Activated CD8-positive, alpha-beta T cell treated with anti-CD3 and anti-CD28 coated beads, Interleukin-2, amount 10 ng/mL, durations not matched to agents 7 days and 5 days (primary cell): ENCODE measurements around the gene ARHGAP15. TPM values are rescaled to one million over a fixed set of nuclear protein-coding genes. Genes with fewer than 3 reads are reported as not detected.

Source experiments
- ATAC-seq: fragments of 150-1000 bp; cut with Tn5 transposase; one replicate; pipeline ENCODE4 v1.10.0; 2021; ENCODE audit warnings: moderate library complexity
- CTCF ChIA-PET: fragments of 350-600 bp; sonication (Branson Sonifier 250); formaldehyde crosslinking; loops from one replicate; lab custom pipeline; 2021; ENCODE audit warnings: antibody characterized with exemption; lab: Charles Lee
- POLR2A ChIA-PET: fragments of 350-600 bp; sonication (Branson Sonifier 250); formaldehyde crosslinking; loops from one replicate; lab custom pipeline; 2021; ENCODE audit warnings: antibody characterized with exemption; lab: Charles Lee
- DNase-seq: peaks from one replicate; pipeline ENCODE4 v3.0.0-alpha.2; 2020
- H3K27ac Mint-ChIP-seq: one replicate; pipeline ENCODE4 v1.8.0; 2021; ENCODE audit warnings: mild to moderate bottlenecking, mixed read lengths
- H3K27me3 Mint-ChIP-seq: one replicate; pipeline ENCODE4 v1.8.0; 2021; ENCODE audit warnings: low read depth, mixed read lengths
- H3K36me3 Mint-ChIP-seq: one replicate; pipeline ENCODE4 v1.8.0; 2021; ENCODE audit warnings: low read depth, mixed read lengths
- H3K4me1 Mint-ChIP-seq: one replicate; pipeline ENCODE4 v1.8.0; 2021; ENCODE audit warnings: low read depth, mixed read lengths
- H3K4me3 Mint-ChIP-seq: one replicate; pipeline ENCODE4 v1.8.0; 2021; ENCODE audit warnings: mild to moderate bottlenecking, mixed read lengths
- H3K9me3 Mint-ChIP-seq: one replicate; pipeline ENCODE4 v1.8.0; 2022; ENCODE audit warnings: mixed read lengths; ENCODE audit not compliant: insufficient read depth
- total RNA-seq, 2 experiments: library from RNA; stranded (reverse); gene quantifications; one replicate each; pipeline ENCODE4 v1.2.3, GENCODE V29; 2021

ARHGAP15 gene
- total RNA-seq, 2 experiments from 2014 or later = 154 to 158 TPM

DNA sequence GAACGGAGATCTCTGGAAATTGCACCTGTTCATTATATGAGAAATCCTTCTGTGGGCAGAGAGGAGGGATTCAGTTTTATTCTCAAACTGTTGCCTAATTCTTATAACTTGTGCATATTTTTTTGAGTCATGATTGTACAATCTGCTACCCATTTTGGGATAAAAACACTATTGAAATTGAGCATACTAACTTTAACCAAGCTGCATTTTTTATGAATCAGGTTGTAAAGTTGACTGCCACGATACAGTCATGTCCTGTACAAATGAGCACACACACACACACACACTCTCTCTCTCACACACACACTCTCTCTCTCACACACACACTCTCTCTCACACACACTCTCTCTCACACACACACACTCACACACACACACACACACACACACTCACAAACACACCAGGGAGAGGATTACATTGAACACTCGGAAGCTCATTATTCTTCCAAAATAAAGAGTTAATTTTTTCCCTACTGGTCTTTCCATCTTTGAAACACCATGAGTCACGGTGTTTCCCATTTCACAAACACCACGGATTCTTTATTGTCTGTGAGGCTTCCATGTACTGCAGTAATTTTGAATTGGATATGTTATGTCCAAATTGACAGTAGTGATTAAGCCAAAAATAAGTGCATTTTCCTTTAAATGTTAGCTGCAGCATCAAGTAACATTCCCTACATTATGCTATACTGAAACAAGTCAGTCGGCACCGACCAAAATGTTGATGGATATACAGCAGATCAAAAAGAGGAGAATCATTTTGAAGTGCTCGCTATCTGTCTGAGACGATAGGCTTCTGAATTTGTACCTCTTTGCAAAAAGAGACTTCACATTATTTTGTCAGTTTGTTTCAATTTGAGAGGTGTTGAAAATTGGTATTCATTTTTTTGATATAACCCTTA, 216.9 kb downstream of the ARHGAP15 start:
- ATAC-seq (no peak), DNase-seq (no peak)
- ChIA-PET CTCF (no interaction called here), POLR2A (no interaction called here)
- H3K27ac Mint-ChIP-seq = no peak overlapping the region
- no peaks in the 10 kb centered on the region for H3K27me3 Mint-ChIP-seq
- no peaks in the 10 kb centered on the region for H3K4me1 Mint-ChIP-seq
- H3K9me3 Mint-ChIP-seq = no peaks in the 10 kb centered on the region
- H3K4me3 Mint-ChIP-seq = no peak overlapping the region
- peaks cover 17% of the 10 kb centered on the region for H3K36me3 Mint-ChIP-seq

DNA sequence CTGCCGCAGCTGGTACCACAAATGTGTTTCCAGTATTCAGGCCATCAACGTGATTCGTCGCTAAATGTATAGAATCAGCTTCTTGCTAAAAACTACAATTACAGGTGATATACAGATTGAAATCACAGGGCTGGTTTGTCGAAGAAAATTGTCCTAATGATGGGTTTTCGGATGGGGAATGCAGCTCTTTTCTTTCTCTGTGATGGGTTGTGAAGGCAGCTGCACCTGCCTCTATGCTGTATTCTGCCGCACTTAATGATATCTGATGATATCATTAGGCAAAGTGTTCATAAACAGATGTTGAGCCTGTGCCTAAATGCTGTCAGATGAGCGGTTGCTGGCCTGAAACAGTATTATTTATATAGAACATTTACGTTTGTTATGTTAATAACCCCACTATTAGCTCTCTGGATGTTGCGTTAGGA, 218.1 kb downstream of the ARHGAP15 start:
- ChIA-PET CTCF (interaction anchor here (1.3 kb wide), 1 partner anchor 9 kb away, joined by 3 read pairs; no protein-coding TSS in a partner anchor), POLR2A (no interaction called here)
- ATAC-seq = no peak

DNA sequence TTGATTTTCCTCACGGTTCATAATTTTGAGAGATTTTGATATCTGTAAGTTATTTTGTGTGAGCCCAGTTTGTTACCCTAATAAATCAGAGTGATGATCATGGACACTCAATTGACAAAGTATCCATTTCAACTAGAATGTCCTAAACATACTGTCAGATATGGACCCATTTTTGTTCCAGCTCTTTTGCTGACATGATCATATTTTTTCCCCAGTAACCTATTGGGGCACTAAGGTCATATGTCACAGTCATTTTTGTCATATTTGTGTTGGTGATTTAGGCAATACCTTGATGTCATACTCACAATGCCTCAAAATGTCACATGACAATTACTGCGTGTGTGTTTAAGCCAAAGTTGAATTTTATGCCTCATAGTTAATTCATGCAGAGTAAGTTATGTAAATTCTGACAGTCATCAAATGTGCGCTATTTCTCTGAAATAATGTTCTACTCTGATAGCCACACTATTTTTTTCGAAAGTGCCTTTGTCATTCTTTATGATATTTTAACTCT, 218.7 kb downstream of the ARHGAP15 start:
- Mint-ChIP-seq H3K27me3 (no peaks in the 10 kb centered on the region), H3K27ac (no peak overlapping the region), H3K4me3 (no peak overlapping the region), H3K36me3 (peaks cover 17% of the 10 kb centered on the region), H3K4me1 (no peaks in the 10 kb centered on the region), H3K9me3 (no peaks in the 10 kb centered on the region)
- no peak for ATAC-seq
- ChIA-PET POLR2A (no interaction called here), CTCF (interaction anchor here (1.3 kb wide), 1 partner anchor 9 kb away, joined by 3 read pairs; no protein-coding TSS in a partner anchor)
- DNase-seq = no peak

More for the DNA sequence above, 218.1 kb downstream of the ARHGAP15 start:
- Mint-ChIP-seq H3K4me1 (no peaks in the 10 kb centered on the region), H3K4me3 (no peak overlapping the region), H3K27ac (no peak overlapping the region), H3K27me3 (no peaks in the 10 kb centered on the region), H3K36me3 (peaks cover 17% of the 10 kb centered on the region), H3K9me3 (no peaks in the 10 kb centered on the region)
- DNase-seq = no peak

DNA sequence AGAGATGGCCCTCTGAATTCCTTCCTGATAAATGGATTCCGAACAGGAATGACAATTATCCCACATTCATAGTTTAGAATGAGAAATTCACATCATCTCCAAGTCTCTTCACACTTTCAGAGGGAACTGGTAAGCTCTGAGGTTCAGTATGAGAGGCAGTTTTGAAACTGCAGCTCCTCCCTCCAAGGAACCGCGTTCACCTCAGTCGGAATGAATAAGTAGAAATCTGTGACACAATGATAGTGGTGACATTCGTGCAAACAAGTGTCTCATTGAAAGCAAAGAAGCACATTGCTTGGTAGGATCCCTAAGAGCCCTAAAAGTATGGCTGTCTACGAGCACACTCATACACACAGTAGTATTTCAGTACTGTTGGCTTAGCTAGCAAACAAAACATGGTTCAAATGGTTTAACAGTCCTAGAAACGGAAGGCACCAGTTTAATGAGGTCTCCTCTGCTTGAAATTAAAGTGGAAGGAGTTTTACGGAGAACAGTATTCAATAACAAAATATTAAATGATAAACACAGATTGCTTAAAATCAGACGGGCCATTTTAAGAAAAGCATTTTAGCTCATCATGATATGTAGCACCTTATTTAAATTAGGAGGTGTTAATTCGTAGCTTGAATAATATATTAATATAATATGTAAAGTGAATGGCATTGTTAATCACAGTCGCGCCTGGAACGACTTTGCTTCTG, 225.0 kb downstream of the ARHGAP15 start:
- H3K9me3 Mint-ChIP-seq = no peaks in the 10 kb centered on the region
- ChIA-PET CTCF (interaction anchor here (1.3 kb wide), 1 partner anchor 10 kb away, joined by 3 read pairs; no protein-coding TSS in a partner anchor), POLR2A (no interaction called here)
- no peak for DNase-seq
- H3K4me1 Mint-ChIP-seq = no peaks in the 10 kb centered on the region
- no peaks in the 10 kb centered on the region for H3K27me3 Mint-ChIP-seq
- H3K4me3 Mint-ChIP-seq = no peak overlapping the region
- ATAC-seq = no peak
- H3K27ac Mint-ChIP-seq = no peak overlapping the region
- peaks cover 10% of the 10 kb centered on the region for H3K36me3 Mint-ChIP-seq

DNA sequence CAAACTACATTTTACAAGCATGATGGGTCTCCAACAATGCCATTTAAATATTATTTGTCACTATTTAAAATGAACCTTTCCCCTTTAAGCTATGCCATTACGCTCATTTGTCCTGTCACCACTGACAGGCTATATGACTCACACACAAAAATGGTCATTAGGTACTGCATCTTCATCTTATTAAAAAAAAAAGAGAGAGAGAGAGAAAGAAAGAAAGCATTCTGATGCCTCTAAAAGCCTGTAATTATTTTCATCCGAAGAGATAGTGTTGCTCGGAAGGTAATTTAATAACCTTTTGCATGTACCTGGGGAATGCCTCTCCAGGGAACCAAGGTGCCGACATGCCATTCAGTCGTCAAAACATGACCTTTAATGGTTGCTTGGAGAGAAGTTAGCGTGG, 226.7 kb downstream of the ARHGAP15 start:
- ChIA-PET CTCF (no interaction called here), POLR2A (no interaction called here)
- Mint-ChIP-seq H3K9me3 (no peaks in the 10 kb centered on the region), H3K4me1 (no peaks in the 10 kb centered on the region), H3K27ac (no peak overlapping the region), H3K27me3 (no peaks in the 10 kb centered on the region), H3K4me3 (no peak overlapping the region), H3K36me3 (peaks cover 15% of the 10 kb centered on the region)
- no peak for ATAC-seq
- no peak for DNase-seq

DNA sequence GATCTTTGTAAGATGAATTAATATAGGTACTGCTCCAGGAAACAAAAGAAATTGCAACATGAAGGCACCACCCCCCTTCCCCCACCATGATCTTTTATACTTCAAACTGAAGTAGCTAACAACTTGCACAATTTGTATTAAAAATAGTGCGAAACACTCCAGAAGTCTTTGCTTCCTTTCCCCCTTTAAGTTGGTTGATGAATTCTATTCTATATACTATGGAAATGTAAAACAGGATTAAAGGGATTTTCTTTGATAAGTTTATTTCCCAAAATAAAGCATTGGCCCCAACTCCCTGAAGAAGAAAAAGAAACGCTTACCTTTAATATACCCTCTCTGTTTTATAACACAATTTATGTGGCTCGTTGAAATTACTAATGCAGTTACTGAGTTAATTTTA, 227.1 kb downstream of the ARHGAP15 start:
- no peak overlapping the region for H3K4me3 Mint-ChIP-seq
- DNase-seq (no peak), ATAC-seq (no peak)
- CTCF ChIA-PET = no interaction called here
- POLR2A ChIA-PET = no interaction called here
- H3K4me1 Mint-ChIP-seq = no peaks in the 10 kb centered on the region
- peaks cover 16% of the 10 kb centered on the region for H3K36me3 Mint-ChIP-seq
- no peaks in the 10 kb centered on the region for H3K27me3 Mint-ChIP-seq
- H3K9me3 Mint-ChIP-seq = no peaks in the 10 kb centered on the region
- no peak overlapping the region for H3K27ac Mint-ChIP-seq

DNA sequence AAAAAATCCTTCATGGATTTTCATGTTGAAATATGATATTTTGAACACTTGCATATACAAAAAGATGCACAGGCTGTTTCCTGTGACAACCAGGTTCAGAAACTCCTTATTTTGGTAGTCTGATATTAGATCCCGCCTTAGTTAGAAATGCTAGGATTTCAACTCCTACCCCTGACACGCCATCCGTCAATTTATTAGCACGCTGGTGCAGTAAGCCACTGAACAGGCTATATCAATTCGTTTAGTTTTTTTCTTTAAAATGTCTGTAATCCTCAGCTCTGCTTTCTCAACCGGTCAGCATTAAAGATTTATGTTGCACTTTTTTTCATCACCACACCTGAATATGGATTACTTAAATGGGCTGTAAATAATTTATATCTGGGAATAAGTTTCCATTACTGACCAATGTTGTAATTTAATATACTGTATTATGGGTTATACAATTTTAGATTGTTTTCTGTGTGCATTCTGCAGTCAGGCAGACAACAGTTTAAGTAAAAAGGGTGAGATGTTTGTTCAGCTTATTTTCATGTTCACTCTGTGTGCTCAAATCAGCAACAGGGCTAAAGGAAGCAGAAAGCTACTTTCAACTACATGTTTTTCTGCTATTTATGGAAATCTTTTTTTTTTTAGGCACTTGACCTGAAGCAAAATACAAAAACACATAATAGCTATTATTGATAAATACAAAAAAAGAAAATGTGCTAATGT, 227.7 kb downstream of the ARHGAP15 start:
- DNase-seq = no peak
- no peak overlapping the region for H3K4me3 Mint-ChIP-seq
- no peaks in the 10 kb centered on the region for H3K9me3 Mint-ChIP-seq
- ATAC-seq = no peak
- no peak overlapping the region for H3K27ac Mint-ChIP-seq
- POLR2A ChIA-PET = interaction anchor here (0.6 kb wide), 1 partner anchor 65 kb away, joined by 4 read pairs; no protein-coding TSS in a partner anchor
- CTCF ChIA-PET = no interaction called here
- peaks cover 15% of the 10 kb centered on the region for H3K36me3 Mint-ChIP-seq
- no peaks in the 10 kb centered on the region for H3K4me1 Mint-ChIP-seq
- no peaks in the 10 kb centered on the region for H3K27me3 Mint-ChIP-seq

DNA sequence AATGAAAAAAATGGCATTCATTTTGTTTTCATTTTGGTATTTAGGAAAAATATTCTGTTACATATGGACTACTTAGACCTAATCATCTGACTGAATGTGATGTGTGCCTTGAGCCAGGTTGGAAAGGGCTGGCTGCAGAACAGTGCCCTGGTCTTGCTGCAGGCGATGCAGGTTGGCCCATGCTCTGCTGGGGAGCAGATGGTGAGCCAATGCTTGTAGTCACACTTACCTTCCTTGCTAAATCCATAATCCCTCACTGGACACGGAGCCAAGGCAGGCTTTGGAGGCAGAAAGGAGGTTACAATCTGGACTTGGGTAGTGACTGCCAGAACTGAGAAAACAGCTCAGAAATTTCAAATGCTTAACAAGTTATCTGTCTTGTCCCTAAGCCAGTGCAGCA, 228.7 kb downstream of the ARHGAP15 start:
- ChIA-PET POLR2A (no interaction called here), CTCF (no interaction called here)
- Mint-ChIP-seq H3K9me3 (no peaks in the 10 kb centered on the region), H3K27me3 (no peaks in the 10 kb centered on the region), H3K4me3 (no peak overlapping the region), H3K27ac (no peak overlapping the region), H3K36me3 (peaks cover 19% of the 10 kb centered on the region), H3K4me1 (no peaks in the 10 kb centered on the region)
- no peak for DNase-seq
- ATAC-seq = no peak

DNA sequence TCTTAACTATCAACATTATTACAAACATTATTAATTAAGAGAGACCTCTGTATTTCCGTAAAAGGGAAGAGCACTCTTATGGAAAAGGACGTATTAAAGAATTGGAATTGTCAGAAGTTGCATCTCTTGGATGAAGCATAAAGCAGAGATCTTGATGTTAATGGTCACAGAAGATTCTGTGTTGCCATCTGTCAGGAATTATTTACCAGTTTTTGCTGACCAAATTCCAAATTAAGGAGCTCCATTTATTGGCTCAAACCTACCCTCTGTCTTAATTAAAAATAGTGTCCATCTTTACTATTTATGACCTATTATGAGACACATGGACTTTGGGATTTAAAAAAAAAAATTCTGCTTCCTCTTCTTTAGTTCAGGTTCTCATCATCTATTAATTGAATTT, 232.1 kb downstream of the ARHGAP15 start:
- Mint-ChIP-seq H3K9me3 (no peaks in the 10 kb centered on the region), H3K4me3 (no peak overlapping the region), H3K36me3 (peaks cover 21% of the 10 kb centered on the region), H3K27ac (no peak overlapping the region), H3K27me3 (no peaks in the 10 kb centered on the region), H3K4me1 (no peaks in the 10 kb centered on the region)
- DNase-seq (no peak), ATAC-seq (no peak)
- ChIA-PET CTCF (no interaction called here), POLR2A (no interaction called here)

DNA sequence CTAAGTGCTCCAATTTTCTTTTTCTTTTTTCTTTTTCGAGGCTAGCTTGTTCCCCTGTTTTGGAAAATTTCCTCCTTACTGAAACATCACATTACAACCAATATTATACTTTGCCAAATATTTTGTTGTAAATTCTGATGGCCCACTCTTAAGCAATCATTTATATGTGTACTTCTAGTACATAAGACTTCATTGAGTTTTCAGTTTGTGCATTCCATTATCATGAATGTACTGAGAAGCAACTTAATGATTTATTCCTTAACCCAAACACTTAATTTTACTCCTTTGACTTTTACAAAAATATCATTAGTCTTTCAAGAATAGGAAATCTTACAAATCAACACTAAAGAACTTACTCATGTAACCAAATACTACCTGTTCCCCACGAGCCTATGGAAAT, 242.4 kb downstream of the ARHGAP15 start:
- POLR2A ChIA-PET = no interaction called here
- H3K9me3 Mint-ChIP-seq = no peaks in the 10 kb centered on the region
- no peak for ATAC-seq
- H3K27ac Mint-ChIP-seq = no peak overlapping the region
- no peak for DNase-seq
- H3K4me3 Mint-ChIP-seq = no peak overlapping the region
- CTCF ChIA-PET = no interaction called here
- peaks cover 38% of the 10 kb centered on the region for H3K36me3 Mint-ChIP-seq
- H3K4me1 Mint-ChIP-seq = no peaks in the 10 kb centered on the region
- H3K27me3 Mint-ChIP-seq = no peaks in the 10 kb centered on the region

DNA sequence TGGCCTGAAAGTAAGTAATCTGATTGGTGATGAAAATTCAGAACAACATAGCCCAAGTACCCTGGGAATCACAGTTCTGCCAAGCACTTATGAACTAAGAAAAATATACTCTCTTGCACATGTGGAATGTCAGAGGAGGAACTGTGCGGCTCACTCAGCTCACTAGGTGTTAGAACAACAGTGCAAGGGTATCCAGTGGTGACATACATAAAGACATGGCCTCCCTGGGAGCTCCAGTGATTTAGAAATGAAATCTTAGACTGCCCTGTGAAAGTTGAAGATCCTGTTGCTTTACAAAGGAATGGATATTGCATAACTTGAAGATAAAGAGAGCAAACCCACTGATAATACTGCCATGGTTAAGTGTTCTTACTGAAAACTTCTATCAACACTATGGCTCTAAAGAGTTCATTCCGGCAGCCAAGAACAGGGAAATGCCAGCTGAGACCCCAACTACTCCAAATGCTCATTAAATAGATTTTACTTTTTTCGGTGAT, 246.2 kb downstream of the ARHGAP15 start:
- CTCF ChIA-PET = interaction anchor here (1.3 kb wide), 1 partner anchor 32 kb away, joined by 3 read pairs; no protein-coding TSS in a partner anchor
- Mint-ChIP-seq H3K27me3 (no peaks in the 10 kb centered on the region), H3K4me1 (no peaks in the 10 kb centered on the region), H3K36me3 (peaks cover 35% of the 10 kb centered on the region), H3K4me3 (no peak overlapping the region), H3K27ac (no peak overlapping the region), H3K9me3 (no peaks in the 10 kb centered on the region)
- DNase-seq = no peak
- no peak for ATAC-seq
- POLR2A ChIA-PET = no interaction called here
